Measurements from ENCODE around the gene NUBP2.

NUBP2 gene

DNA sequence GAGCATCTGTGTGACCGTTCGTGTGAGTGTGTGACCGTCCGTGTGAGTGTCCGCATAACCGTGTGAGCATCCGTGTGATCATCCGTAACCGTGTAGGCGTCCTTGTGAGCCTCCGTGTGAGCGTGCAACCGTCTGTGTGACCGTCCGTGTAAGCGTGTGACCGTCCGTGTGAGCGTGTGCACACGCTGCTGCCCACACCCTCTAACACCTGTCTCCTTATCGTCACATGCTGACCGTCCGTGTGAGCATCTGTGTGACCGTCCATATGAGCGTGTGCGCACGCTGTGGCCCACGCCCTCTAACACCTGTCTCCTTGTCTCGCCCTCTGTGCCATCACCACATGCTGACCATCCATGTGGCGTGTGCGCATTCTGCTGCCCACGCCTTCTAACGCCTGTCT, 42.5 kb upstream of the NUBP2 start:
- WGBS, 2 donors (ENCODE audit: extremely low coverage in 2 of 2, insufficient read length in 2 of 2, insufficient replicate concordance in 1 of 2), result no CpG with 5 or more reads among the region's 33 CpGs
- H3K4me2 ChIP-seq (ENCODE audit: insufficient read depth, low read length, poor library complexity, severe bottlenecking), result no peak overlapping the region
- no peak overlapping the region for H2AFZ ChIP-seq (ENCODE audit: low read length)
- DNase-seq (ENCODE audit: low spot score), result no peak
- no peak overlapping the region for H3K27ac ChIP-seq (replicated peaks; ENCODE audit: low read length)
- no peak overlapping the region for H2AK5ac ChIP-seq (ENCODE audit: low read depth, low read length)
- no peak overlapping the region for H4K8ac ChIP-seq (ENCODE audit: low read depth, low read length)
- no peak overlapping the region for H3K18ac ChIP-seq (ENCODE audit: low read length)
- no peak overlapping the region for H2BK120ac ChIP-seq (ENCODE audit: low read depth, low read length)
- H3K4me3 ChIP-seq (ENCODE audit: low read length in 2 of 2), result peak overlapping the region in 1 of 2 donors; percentile 53
- H3K9ac ChIP-seq (ENCODE audit: low read depth, low read length, poor library complexity), result no peak overlapping the region
- peaks cover 8% of the 10 kb centered on the region for H3K79me1 ChIP-seq (ENCODE audit: low read depth, low read length)
- H3K4ac ChIP-seq (ENCODE audit: low read length), result no peak overlapping the region
- H2BK5ac ChIP-seq (ENCODE audit: low read length), result no peak overlapping the region
- peak overlapping the region; percentile 72 for H3K14ac ChIP-seq (ENCODE audit: low read length)
- H3K4me1 ChIP-seq (ENCODE audit: control insufficient read depth in 2 of 2, insufficient read depth in 1 of 2, low read depth in 1 of 2, low read length in 2 of 2), result no peaks in the 10 kb centered on the region
- no peak overlapping the region for H4K91ac ChIP-seq (ENCODE audit: low read depth, low read length, poor library complexity)
- H2BK15ac ChIP-seq (ENCODE audit: low read length), result no peak overlapping the region
- peak overlapping the region; percentile 59 for H3K23ac ChIP-seq (ENCODE audit: low read depth, low read length, poor library complexity)
- H2BK12ac ChIP-seq (ENCODE audit: low read length), result no peak overlapping the region
- peaks cover 24 to 46% of the 10 kb centered on the region in 2 donors for H3K36me3 ChIP-seq (replicated peaks in 1 of 2; ENCODE audit: control insufficient read depth in 2 of 2, insufficient read depth in 2 of 2, low read length in 2 of 2)
- no peaks in the 10 kb centered on the region for H3K27me3 ChIP-seq (ENCODE audit: control insufficient read depth in 3 of 3, insufficient read depth in 3 of 3, low read depth in 1 of 3, low read length in 3 of 3)
- peaks cover 3 to 32% of the 10 kb centered on the region in 2 donors for H3K9me3 ChIP-seq (replicated peaks in 1 of 2; ENCODE audit: control insufficient read depth in 2 of 2, insufficient read depth in 1 of 2, low read depth in 1 of 2, low read length in 2 of 2)

DNA sequence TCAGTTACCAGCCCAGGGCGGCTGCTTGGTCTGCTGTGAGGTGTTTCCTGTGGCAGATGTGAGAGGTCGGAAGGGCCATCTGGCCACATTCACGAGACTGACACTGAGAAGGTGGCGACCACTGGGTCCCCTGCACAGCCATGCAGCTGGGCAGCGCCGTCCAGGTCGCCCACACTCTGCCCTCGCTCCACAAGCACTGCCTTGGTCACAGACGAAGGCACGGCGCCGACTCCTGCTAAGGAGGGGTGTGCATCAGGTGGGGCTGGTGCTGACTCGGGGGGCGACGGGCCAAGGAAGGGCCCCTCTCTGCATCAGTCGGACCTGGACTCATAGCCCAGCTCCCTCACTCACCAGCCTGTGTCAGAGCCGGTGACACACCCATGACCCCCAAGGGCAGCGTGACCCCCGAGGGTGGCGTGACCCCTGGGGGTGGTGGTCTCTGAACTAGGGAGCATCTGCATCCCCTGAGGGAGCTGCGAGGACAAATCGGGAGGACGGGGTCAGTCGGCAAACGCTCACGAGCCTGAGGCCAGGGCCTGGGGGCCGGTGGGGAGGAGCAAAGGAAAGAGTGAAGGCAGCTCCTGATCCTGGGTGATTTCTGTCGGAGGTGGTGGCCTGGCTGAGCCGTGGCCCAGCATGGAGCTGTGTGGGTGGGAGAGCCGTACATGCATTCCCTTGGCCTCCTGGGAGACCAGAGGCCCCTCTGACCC, 41.8 kb upstream of the NUBP2 start:
- no peaks in the 10 kb centered on the region for H3K4me1 ChIP-seq (ENCODE audit: control insufficient read depth in 2 of 2, insufficient read depth in 1 of 2, low read depth in 1 of 2, low read length in 2 of 2)
- H3K36me3 ChIP-seq (replicated peaks in 1 of 2; ENCODE audit: control insufficient read depth in 2 of 2, insufficient read depth in 2 of 2, low read length in 2 of 2), result peaks cover 23 to 52% of the 10 kb centered on the region in 2 donors
- H3K9ac ChIP-seq (ENCODE audit: low read depth, low read length, poor library complexity), result peak overlapping the region; percentile 83
- no peak overlapping the region for H2BK120ac ChIP-seq (ENCODE audit: low read depth, low read length)
- no peak overlapping the region for H4K91ac ChIP-seq (ENCODE audit: low read depth, low read length, poor library complexity)
- H3K4me3 ChIP-seq (ENCODE audit: low read length in 2 of 2), result no peak overlapping the region
- no peak overlapping the region for H2BK15ac ChIP-seq (ENCODE audit: low read length)
- WGBS, 2 donors (ENCODE audit: extremely low coverage in 2 of 2, insufficient read length in 2 of 2, insufficient replicate concordance in 1 of 2), result no CpG with 5 or more reads among the region's 30 CpGs
- H3K14ac ChIP-seq (ENCODE audit: low read length), result peak overlapping the region; percentile 31
- H3K4me2 ChIP-seq (ENCODE audit: insufficient read depth, low read length, poor library complexity, severe bottlenecking), result no peak overlapping the region
- H3K23ac ChIP-seq (ENCODE audit: low read depth, low read length, poor library complexity), result peak overlapping the region; percentile 59
- H2AFZ ChIP-seq (ENCODE audit: low read length), result no peak overlapping the region
- H3K27ac ChIP-seq (replicated peaks; ENCODE audit: low read length), result no peak overlapping the region
- no peak overlapping the region for H4K8ac ChIP-seq (ENCODE audit: low read depth, low read length)
- no peak overlapping the region for H2BK12ac ChIP-seq (ENCODE audit: low read length)
- DNase-seq (ENCODE audit: low spot score), result no peak
- H2BK5ac ChIP-seq (ENCODE audit: low read length), result peak overlapping the region; percentile 78
- no peak overlapping the region for H3K4ac ChIP-seq (ENCODE audit: low read length)
- peaks cover 0 to 28% of the 10 kb centered on the region in 2 donors for H3K9me3 ChIP-seq (replicated peaks in 1 of 2; ENCODE audit: control insufficient read depth in 2 of 2, insufficient read depth in 1 of 2, low read depth in 1 of 2, low read length in 2 of 2)
- peak overlapping the region; percentile 49 for H2AK5ac ChIP-seq (ENCODE audit: low read depth, low read length)
- no peaks in the 10 kb centered on the region for H3K27me3 ChIP-seq (ENCODE audit: control insufficient read depth in 3 of 3, insufficient read depth in 3 of 3, low read depth in 1 of 3, low read length in 3 of 3)
- peaks cover 8% of the 10 kb centered on the region for H3K79me1 ChIP-seq (ENCODE audit: low read depth, low read length)
- H3K18ac ChIP-seq (ENCODE audit: low read length), result no peak overlapping the region

DNA sequence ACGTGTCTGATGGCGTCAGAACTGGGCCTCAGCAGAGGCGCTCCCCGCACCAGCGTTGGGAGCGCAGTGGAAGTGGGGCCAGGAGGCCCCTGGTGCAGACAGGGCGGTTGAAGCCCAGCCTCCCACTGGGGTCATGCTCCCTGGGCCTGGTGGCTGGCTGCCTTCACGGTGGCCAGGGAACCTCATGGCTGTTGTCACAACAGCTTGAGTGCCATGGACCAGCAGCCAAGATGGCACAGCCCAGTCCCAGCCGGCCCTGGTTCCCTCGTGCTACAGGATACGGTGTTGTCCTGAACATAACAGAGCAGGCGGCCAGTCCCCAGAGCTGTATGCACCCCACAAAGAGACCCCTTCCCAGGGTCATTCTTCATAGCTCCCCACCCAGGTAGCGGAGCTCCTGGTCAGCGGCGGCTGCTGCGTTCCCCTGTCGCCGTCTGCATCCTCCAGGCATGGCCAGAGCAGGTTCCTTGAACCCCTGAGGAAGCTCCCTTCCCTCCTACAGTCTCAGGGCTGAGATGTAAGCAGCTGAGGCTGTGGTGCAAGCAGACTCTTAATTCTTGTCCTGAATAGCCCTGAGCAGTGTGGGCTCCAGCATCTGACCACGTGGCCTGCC, 41.1 kb upstream of the NUBP2 start:
- WGBS, 2 donors (ENCODE audit: extremely low coverage in 2 of 2, insufficient read length in 2 of 2, insufficient replicate concordance in 1 of 2), result no CpG with 5 or more reads among the region's 19 CpGs
- no peak overlapping the region for H2AK5ac ChIP-seq (ENCODE audit: low read depth, low read length)
- H2BK5ac ChIP-seq (ENCODE audit: low read length), result no peak overlapping the region
- H3K14ac ChIP-seq (ENCODE audit: low read length), result no peak overlapping the region
- H2BK15ac ChIP-seq (ENCODE audit: low read length), result no peak overlapping the region
- no peak overlapping the region for H3K4ac ChIP-seq (ENCODE audit: low read length)
- H3K9me3 ChIP-seq (replicated peaks in 1 of 2; ENCODE audit: control insufficient read depth in 2 of 2, insufficient read depth in 1 of 2, low read depth in 1 of 2, low read length in 2 of 2), result peaks cover 0 to 25% of the 10 kb centered on the region in 2 donors
- no peak overlapping the region for H3K9ac ChIP-seq (ENCODE audit: low read depth, low read length, poor library complexity)
- no peak overlapping the region for H4K91ac ChIP-seq (ENCODE audit: low read depth, low read length, poor library complexity)
- H3K4me2 ChIP-seq (ENCODE audit: insufficient read depth, low read length, poor library complexity, severe bottlenecking), result no peak overlapping the region
- no peak for DNase-seq (ENCODE audit: low spot score)
- H3K23ac ChIP-seq (ENCODE audit: low read depth, low read length, poor library complexity), result no peak overlapping the region
- no peak overlapping the region for H4K8ac ChIP-seq (ENCODE audit: low read depth, low read length)
- H3K79me1 ChIP-seq (ENCODE audit: low read depth, low read length), result peaks cover 8% of the 10 kb centered on the region
- H3K27me3 ChIP-seq (ENCODE audit: control insufficient read depth in 3 of 3, insufficient read depth in 3 of 3, low read depth in 1 of 3, low read length in 3 of 3), result no peaks in the 10 kb centered on the region
- H2AFZ ChIP-seq (ENCODE audit: low read length), result no peak overlapping the region
- no peaks in the 10 kb centered on the region for H3K4me1 ChIP-seq (ENCODE audit: control insufficient read depth in 2 of 2, insufficient read depth in 1 of 2, low read depth in 1 of 2, low read length in 2 of 2)
- no peak overlapping the region for H3K18ac ChIP-seq (ENCODE audit: low read length)
- no peak overlapping the region for H3K27ac ChIP-seq (replicated peaks; ENCODE audit: low read length)
- peaks cover 23 to 55% of the 10 kb centered on the region in 2 donors for H3K36me3 ChIP-seq (replicated peaks in 1 of 2; ENCODE audit: control insufficient read depth in 2 of 2, insufficient read depth in 2 of 2, low read length in 2 of 2)
- H2BK120ac ChIP-seq (ENCODE audit: low read depth, low read length), result no peak overlapping the region
- no peak overlapping the region for H3K4me3 ChIP-seq (ENCODE audit: low read length in 2 of 2)
- no peak overlapping the region for H2BK12ac ChIP-seq (ENCODE audit: low read length)
